Gastrocnemius medialis (tissue), 4 donors: ENCODE measurements around the gene MAPK1.
"Not testable (repeated sequence)": the region's sequence is repeated elsewhere in the genome, so short reads cannot be mapped to it uniquely, and the experiment has no call there.

Source experiments
- POLR2A ChIP-seq, 2 donors: fragments of 450-650 bp; IDR thresholded peaks; one replicate each; pipeline ENCODE4 v1.6.1; 2017; ENCODE audit warnings: antibody characterized with exemption in 2 of 2, mild to moderate bottlenecking in 2 of 2, moderate library complexity in 2 of 2
- TF ChIP-seq, protein P1 (sequence below), 5 experiments: fragments of 450-650 bp in 3 of 5; fragments of 200-600 bp in 2 of 5; sonication (generic) in 2 of 5; IDR thresholded peaks in 4 of 5; conservative IDR thresholded peaks in 1 of 5; 1 replicate in 4 of 5; 2 replicates in 1 of 5; pipeline ENCODE4 v1.5.1; 2016 to 2019; ENCODE audit warnings: antibody characterized with exemption in 5 of 5, mild to moderate bottlenecking in 3 of 5, moderate library complexity in 3 of 5

DNA sequence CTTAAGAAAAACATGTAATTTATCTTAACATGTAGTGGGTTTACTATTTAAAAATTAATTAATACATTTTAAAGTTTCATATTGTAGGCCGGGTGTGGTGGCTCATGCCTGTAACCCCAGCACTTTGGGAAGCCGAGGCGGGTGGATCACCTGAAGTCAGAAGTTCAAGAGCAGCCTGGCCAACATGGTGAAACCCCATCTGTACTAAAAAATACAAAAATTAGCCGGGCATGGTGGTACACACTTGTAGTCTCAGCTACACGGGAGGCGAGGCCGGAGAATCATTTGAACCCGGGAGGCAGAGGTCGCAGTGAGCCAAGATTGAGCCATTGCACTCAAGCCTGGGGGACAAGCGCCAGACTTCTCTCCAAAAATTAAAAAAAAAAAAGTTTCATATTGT, 73.7 kb downstream of the MAPK1 start:
- TF ChIP-seq, protein P1, sequence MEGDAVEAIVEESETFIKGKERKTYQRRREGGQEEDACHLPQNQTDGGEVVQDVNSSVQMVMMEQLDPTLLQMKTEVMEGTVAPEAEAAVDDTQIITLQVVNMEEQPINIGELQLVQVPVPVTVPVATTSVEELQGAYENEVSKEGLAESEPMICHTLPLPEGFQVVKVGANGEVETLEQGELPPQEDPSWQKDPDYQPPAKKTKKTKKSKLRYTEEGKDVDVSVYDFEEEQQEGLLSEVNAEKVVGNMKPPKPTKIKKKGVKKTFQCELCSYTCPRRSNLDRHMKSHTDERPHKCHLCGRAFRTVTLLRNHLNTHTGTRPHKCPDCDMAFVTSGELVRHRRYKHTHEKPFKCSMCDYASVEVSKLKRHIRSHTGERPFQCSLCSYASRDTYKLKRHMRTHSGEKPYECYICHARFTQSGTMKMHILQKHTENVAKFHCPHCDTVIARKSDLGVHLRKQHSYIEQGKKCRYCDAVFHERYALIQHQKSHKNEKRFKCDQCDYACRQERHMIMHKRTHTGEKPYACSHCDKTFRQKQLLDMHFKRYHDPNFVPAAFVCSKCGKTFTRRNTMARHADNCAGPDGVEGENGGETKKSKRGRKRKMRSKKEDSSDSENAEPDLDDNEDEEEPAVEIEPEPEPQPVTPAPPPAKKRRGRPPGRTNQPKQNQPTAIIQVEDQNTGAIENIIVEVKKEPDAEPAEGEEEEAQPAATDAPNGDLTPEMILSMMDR (IDR thresholded peaks at IDR 0.05 in 4 of 5, conservative IDR thresholded peaks at IDR 0.05 in 1 of 5): not testable (repeated sequence)
- TF ChIP-seq POLR2A (IDR thresholded peaks at IDR 0.05): not testable (repeated sequence)
